ENCODE results near the gene IFT81. TPM values are rescaled to one million over a fixed set of nuclear protein-coding genes. Genes with fewer than 3 reads are reported as not detected.

IFT81 gene
- polyA plus RNA-seq, 1 of the 3 experiments (the other 2 are of a cell fraction) = 7.9 TPM

DNA sequence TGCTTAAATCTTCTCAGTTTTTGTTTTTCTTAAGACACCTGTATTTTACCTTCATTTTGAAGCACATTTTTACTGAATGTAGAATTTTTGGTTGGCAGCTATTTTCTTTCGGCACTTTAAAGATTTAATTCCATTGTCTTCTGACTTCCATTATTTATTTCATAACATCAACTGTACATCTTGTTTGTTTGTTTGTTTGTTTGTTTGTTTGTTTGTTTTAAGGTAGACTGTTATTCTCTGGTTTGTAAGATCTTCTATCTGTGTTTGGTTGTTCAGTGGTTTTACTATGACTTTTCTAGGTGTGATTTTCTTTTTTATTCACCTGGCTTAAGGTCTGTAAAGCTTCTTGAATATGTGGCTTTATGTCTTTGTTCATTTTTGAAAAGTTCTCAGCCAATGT lies 61.9 kb downstream of the IFT81 start:
- WGBS (ENCODE audit: low lambda C conversion rate) = 98% methylated on average over 1 of the region's 1 CpG
- H3K27ac ChIP-seq (ENCODE audit: low read depth in 2 of 2, low read length in 1 of 2) = no peak overlapping the region
- no peak overlapping the region for H3K9ac ChIP-seq
- no peaks in the 10 kb centered on the region for H3K9me2 ChIP-seq
- TF ChIP-seq YY1 (IDR thresholded peaks at IDR 0.05; ENCODE audit: low read depth) (no peak), SMC3 (IDR thresholded peaks at IDR 0.05; ENCODE audit: low read depth, low read length) (no peak), GATA2 (CRISPR knock-in tag; IDR thresholded peaks at IDR 0.05) (no peak), RFX5 (IDR thresholded peaks at IDR 0.05; ENCODE audit: low read length) (no peak), SIN3A (IDR thresholded peaks at IDR 0.05; ENCODE audit: borderline replicate concordance, low read depth, low read length) (no peak), NRF1 (IDR thresholded peaks at IDR 0.05; ENCODE audit: low read depth, low read length) (no peak), CHD2 (IDR thresholded peaks at IDR 0.05; ENCODE audit: low read length, partially characterized antibody) (no peak), ELF1 (IDR thresholded peaks at IDR 0.05) (no peak), FOXJ3 (CRISPR knock-in tag; IDR thresholded peaks at IDR 0.05) (no peak), TAF1 (IDR thresholded peaks at IDR 0.05; ENCODE audit: borderline replicate concordance, low read depth, low read length) (no peak)
- TF ChIP-seq, protein P1, sequence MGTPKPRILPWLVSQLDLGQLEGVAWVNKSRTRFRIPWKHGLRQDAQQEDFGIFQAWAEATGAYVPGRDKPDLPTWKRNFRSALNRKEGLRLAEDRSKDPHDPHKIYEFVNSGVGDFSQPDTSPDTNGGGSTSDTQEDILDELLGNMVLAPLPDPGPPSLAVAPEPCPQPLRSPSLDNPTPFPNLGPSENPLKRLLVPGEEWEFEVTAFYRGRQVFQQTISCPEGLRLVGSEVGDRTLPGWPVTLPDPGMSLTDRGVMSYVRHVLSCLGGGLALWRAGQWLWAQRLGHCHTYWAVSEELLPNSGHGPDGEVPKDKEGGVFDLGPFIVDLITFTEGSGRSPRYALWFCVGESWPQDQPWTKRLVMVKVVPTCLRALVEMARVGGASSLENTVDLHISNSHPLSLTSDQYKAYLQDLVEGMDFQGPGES (IDR thresholded peaks at IDR 0.05; ENCODE audit: low read depth, low read length) = no peak
- TF ChIP-seq, protein P2, sequence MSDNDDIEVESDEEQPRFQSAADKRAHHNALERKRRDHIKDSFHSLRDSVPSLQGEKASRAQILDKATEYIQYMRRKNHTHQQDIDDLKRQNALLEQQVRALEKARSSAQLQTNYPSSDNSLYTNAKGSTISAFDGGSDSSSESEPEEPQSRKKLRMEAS (IDR thresholded peaks at IDR 0.05; ENCODE audit: low read depth) = no peak
- H3K27me3 ChIP-seq (ENCODE audit: insufficient read depth) = no peaks in the 10 kb centered on the region
- H3K36me3 ChIP-seq (replicated peaks in 1 of 2; ENCODE audit: control insufficient read depth in 1 of 2, insufficient read depth in 2 of 2, low read length in 1 of 2) = peaks cover 22 to 59% of the 10 kb centered on the region in 2 experiments
- ChIA-PET CTCF (no interaction called here), POLR2A (no interaction called here)
- no peak overlapping the region for H3K4me3 ChIP-seq (ENCODE audit: low read depth in 2 of 2, low read length in 1 of 2)
- no peak for DNase-seq
- peaks cover 12% of the 10 kb centered on the region for H3K9me3 ChIP-seq
- peaks cover 7% of the 10 kb centered on the region for H3F3A ChIP-seq (replicated peaks; ENCODE audit: insufficient read depth)
- H3K4me2 ChIP-seq = no peak overlapping the region
- no peak overlapping the region for H2AFZ ChIP-seq (ENCODE audit: low read depth)
- H3K4me1 ChIP-seq (ENCODE audit: control insufficient read depth in 1 of 2, insufficient read depth in 2 of 2, low read depth in 1 of 2, low read length in 1 of 2) = 0 out of 4 replicates have a peak, but pooled peaks cover 0 to 1% of the 10 kb centered on the region in 2 experiments
- H3K79me2 ChIP-seq (ENCODE audit: insufficient read depth) = no peaks in the 10 kb centered on the region
- H4K20me1 ChIP-seq (ENCODE audit: insufficient read depth) = no peaks in the 10 kb centered on the region

DNA sequence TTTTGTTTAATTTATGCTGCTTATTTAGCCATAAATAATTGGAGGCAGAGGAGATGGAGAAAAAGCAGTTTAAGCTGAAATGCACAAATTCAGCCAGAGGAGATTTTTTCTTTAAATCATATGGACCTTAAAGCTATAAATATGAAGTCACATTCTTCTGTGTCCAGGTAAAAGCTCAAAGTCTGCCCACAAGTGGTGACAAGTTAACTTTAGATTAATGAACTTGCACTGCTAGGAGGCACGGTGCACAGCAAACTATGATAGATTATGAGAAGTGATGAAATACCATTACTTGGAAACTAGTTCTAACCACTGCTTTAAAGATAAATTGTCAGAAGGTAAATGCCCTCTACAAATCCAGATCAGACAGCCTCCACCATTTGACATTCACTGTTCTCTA lies 69.0 kb downstream of the IFT81 start:
- H3K36me3 ChIP-seq (replicated peaks in 1 of 2; ENCODE audit: control insufficient read depth in 1 of 2, insufficient read depth in 2 of 2, low read length in 1 of 2) = peaks cover 15 to 42% of the 10 kb centered on the region in 2 experiments
- no peaks in the 10 kb centered on the region for H3K79me2 ChIP-seq (ENCODE audit: insufficient read depth)
- WGBS (ENCODE audit: low lambda C conversion rate) = 91% methylated on average over 1 of the region's 1 CpG
- no peak overlapping the region for H2AFZ ChIP-seq (ENCODE audit: low read depth)
- no peaks in the 10 kb centered on the region for H4K20me1 ChIP-seq (ENCODE audit: insufficient read depth)
- H3K9me3 ChIP-seq = no peaks in the 10 kb centered on the region
- TF ChIP-seq, protein P3, sequence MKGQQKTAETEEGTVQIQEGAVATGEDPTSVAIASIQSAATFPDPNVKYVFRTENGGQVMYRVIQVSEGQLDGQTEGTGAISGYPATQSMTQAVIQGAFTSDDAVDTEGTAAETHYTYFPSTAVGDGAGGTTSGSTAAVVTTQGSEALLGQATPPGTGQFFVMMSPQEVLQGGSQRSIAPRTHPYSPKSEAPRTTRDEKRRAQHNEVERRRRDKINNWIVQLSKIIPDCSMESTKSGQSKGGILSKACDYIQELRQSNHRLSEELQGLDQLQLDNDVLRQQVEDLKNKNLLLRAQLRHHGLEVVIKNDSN (IDR thresholded peaks at IDR 0.05; ENCODE audit: borderline replicate concordance, low read depth) = no peak
- TF ChIP-seq NRF1 (IDR thresholded peaks at IDR 0.05; ENCODE audit: low read depth, low read length) = no peak
- TF ChIP-seq, protein P4, sequence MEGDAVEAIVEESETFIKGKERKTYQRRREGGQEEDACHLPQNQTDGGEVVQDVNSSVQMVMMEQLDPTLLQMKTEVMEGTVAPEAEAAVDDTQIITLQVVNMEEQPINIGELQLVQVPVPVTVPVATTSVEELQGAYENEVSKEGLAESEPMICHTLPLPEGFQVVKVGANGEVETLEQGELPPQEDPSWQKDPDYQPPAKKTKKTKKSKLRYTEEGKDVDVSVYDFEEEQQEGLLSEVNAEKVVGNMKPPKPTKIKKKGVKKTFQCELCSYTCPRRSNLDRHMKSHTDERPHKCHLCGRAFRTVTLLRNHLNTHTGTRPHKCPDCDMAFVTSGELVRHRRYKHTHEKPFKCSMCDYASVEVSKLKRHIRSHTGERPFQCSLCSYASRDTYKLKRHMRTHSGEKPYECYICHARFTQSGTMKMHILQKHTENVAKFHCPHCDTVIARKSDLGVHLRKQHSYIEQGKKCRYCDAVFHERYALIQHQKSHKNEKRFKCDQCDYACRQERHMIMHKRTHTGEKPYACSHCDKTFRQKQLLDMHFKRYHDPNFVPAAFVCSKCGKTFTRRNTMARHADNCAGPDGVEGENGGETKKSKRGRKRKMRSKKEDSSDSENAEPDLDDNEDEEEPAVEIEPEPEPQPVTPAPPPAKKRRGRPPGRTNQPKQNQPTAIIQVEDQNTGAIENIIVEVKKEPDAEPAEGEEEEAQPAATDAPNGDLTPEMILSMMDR (IDR thresholded peaks at IDR 0.05) = no peak
- TF ChIP-seq GATA2 (CRISPR knock-in tag; IDR thresholded peaks at IDR 0.05) = no peak
- TF ChIP-seq, protein P2 (IDR thresholded peaks at IDR 0.05; ENCODE audit: low read depth) = no peak
- TF ChIP-seq, protein P5, sequence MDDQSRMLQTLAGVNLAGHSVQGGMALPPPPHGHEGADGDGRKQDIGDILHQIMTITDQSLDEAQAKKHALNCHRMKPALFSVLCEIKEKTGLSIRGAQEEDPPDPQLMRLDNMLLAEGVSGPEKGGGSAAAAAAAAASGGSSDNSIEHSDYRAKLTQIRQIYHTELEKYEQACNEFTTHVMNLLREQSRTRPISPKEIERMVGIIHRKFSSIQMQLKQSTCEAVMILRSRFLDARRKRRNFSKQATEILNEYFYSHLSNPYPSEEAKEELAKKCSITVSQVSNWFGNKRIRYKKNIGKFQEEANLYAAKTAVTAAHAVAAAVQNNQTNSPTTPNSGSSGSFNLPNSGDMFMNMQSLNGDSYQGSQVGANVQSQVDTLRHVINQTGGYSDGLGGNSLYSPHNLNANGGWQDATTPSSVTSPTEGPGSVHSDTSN (IDR thresholded peaks at IDR 0.05) = no peak
- no peaks in the 10 kb centered on the region for H3K9me2 ChIP-seq
- CTCF ChIA-PET = no interaction called here
- DNase-seq = no peak
- no peaks in the 10 kb centered on the region for H3K27me3 ChIP-seq (ENCODE audit: insufficient read depth)
- no peak overlapping the region for H3K9ac ChIP-seq
- no peak overlapping the region for H3K4me2 ChIP-seq
- POLR2A ChIA-PET = no interaction called here
- no peak overlapping the region for H3K27ac ChIP-seq (ENCODE audit: low read depth in 2 of 2, low read length in 1 of 2)
- H3K4me3 ChIP-seq (ENCODE audit: low read depth in 2 of 2, low read length in 1 of 2) = no peak overlapping the region
- H3K4me1 ChIP-seq (ENCODE audit: control insufficient read depth in 1 of 2, insufficient read depth in 2 of 2, low read depth in 1 of 2, low read length in 1 of 2) = 0 out of 4 replicates have a peak, but pooled peaks cover 0 to 3% of the 10 kb centered on the region in 2 experiments
- H3F3A ChIP-seq (replicated peaks; ENCODE audit: insufficient read depth) = peaks cover 13% of the 10 kb centered on the region
